Body of pancreas (tissue), 2 donors: ENCODE data around the gene KRTAP22-1. TPM values are rescaled to one million over a fixed set of nuclear protein-coding genes. Genes with fewer than 3 reads are reported as not detected.

Experiments used
- small RNA-seq: library from RNA; depleted of rRNA; stranded (forward); fragments of <200 nt; gene quantifications from one replicate; pipeline ENCODE3, GENCODE V24; 2016
- total RNA-seq, 2 donors: library from RNA; depleted of rRNA; stranded (reverse); fragments of >200 nt; gene quantifications; one replicate each; pipeline ENCODE4 v1.1.0, GENCODE V29; 2016

Gene KRTAP22-1
- total RNA-seq, 2 donors from 2014 or later = not detected

Small RNAs within 50 kb of the gene (small RNA-seq; reads per million reads assigned to genes)
- gene KRTAP20-1 (not detected), gene KRTAP20-3 (not detected), gene KRTAP20-4 (not detected), gene KRTAP22-1 (not detected), gene KRTAP22-2 (not detected)

Other genes starting within 250 kb of the KRTAP22-1 start
- gene KRTAP13-2, start 228.8 kb upstream of the KRTAP22-1 start, total RNA-seq = not detected
- gene KRTAP13-1, start 205.1 kb upstream of the KRTAP22-1 start, total RNA-seq = not detected
- gene KRTAP13-3, start 175.2 kb upstream of the KRTAP22-1 start, total RNA-seq = not detected
- not detected for gene KRTAP13-4, start 170.9 kb upstream of the KRTAP22-1 start, total RNA-seq
- gene KRTAP15-1, start 160.8 kb upstream of the KRTAP22-1 start, total RNA-seq = not detected
- not detected for gene KRTAP19-1, start 120.7 kb upstream of the KRTAP22-1 start, total RNA-seq
- gene KRTAP19-2, start 113.7 kb upstream of the KRTAP22-1 start, total RNA-seq = not detected
- not detected for gene KRTAP19-3, start 109.1 kb upstream of the KRTAP22-1 start, total RNA-seq
- gene KRTAP19-4, start 103.9 kb upstream of the KRTAP22-1 start, total RNA-seq = not detected
- not detected for gene KRTAP19-5, start 98.9 kb upstream of the KRTAP22-1 start, total RNA-seq
- gene KRTAP19-6, start 59.2 kb upstream of the KRTAP22-1 start, total RNA-seq = not detected
- gene KRTAP19-7, start 39.8 kb upstream of the KRTAP22-1 start, total RNA-seq = not detected
- not detected for gene KRTAP22-2, start 10.7 kb upstream of the KRTAP22-1 start, total RNA-seq
- not detected for gene KRTAP6-3, start 8.6 kb upstream of the KRTAP22-1 start, total RNA-seq
- gene KRTAP6-2, start 2.2 kb upstream of the KRTAP22-1 start, total RNA-seq = not detected
- not detected for gene KRTAP6-1, start 12.8 kb downstream of the KRTAP22-1 start, total RNA-seq
- not detected for gene KRTAP20-1, start 15.3 kb downstream of the KRTAP22-1 start, total RNA-seq
- not detected for gene KRTAP20-4, start 19.5 kb downstream of the KRTAP22-1 start, total RNA-seq
- gene KRTAP20-2, start 34.1 kb downstream of the KRTAP22-1 start, total RNA-seq = not detected
- gene KRTAP20-3, start 41.8 kb downstream of the KRTAP22-1 start, total RNA-seq = not detected
- gene KRTAP21-3, start 117.7 kb downstream of the KRTAP22-1 start, total RNA-seq = not detected
- gene KRTAP21-2, start 146.2 kb downstream of the KRTAP22-1 start, total RNA-seq = not detected
- not detected for gene KRTAP21-1, start 154.3 kb downstream of the KRTAP22-1 start, total RNA-seq
- not detected for gene KRTAP8-1, start 212.2 kb downstream of the KRTAP22-1 start, total RNA-seq
- gene KRTAP7-1, start 228.7 kb downstream of the KRTAP22-1 start, total RNA-seq = not detected